ENCODE results near the gene CEP295NL.
"Not testable (repeated sequence)": the region's sequence is repeated elsewhere in the genome, so short reads cannot be mapped to it uniquely, and the experiment has no call there.

CEP295NL gene

GRCh38 chr17:78885956-78886355, 17.0 kb downstream of the CEP295NL start:
- no peak for DNase-seq

GRCh38 chr17:78884876-78885667, 17.9 kb downstream of the CEP295NL start:
- DNase-seq: no peak

GRCh38 chr17:78884148-78884825, 18.7 kb downstream of the CEP295NL start:
- no peak for DNase-seq

- DNase-seq: no peak
Observed at GRCh38 chr17:78883533-78884131, 19.4 kb downstream of the CEP295NL start.

GRCh38 chr17:78883089-78883532, 19.9 kb downstream of the CEP295NL start:
- no peak for DNase-seq

- no peak for DNase-seq
Observed at GRCh38 chr17:78882540-78883088, 20.4 kb downstream of the CEP295NL start.

- DNase-seq: peak; percentile 22
Observed at GRCh38 chr17:78879635-78880186, 23.3 kb downstream of the CEP295NL start.

GRCh38 chr17:78878871-78879527, 24.0 kb downstream of the CEP295NL start:
- no peak for DNase-seq

- no peak for DNase-seq
Observed at GRCh38 chr17:78878261-78878660, 24.7 kb downstream of the CEP295NL start.

GRCh38 chr17:78876954-78877517, 26.0 kb downstream of the CEP295NL start:
- DNase-seq: not testable (repeated sequence)

- DNase-seq: no peak
Observed at GRCh38 chr17:78876094-78876597, 26.9 kb downstream of the CEP295NL start.

- DNase-seq: no peak
Observed at GRCh38 chr17:78875363-78876093, 27.5 kb downstream of the CEP295NL start.

- DNase-seq: no peak
Observed at GRCh38 chr17:78873519-78874340, 29.3 kb downstream of the CEP295NL start.

GRCh38 chr17:78872486-78872885, 30.5 kb downstream of the CEP295NL start:
- no peak for DNase-seq

GRCh38 chr17:78870621-78871020, 32.4 kb downstream of the CEP295NL start:
- DNase-seq: no peak

GRCh38 chr17:78868391-78868790, 34.6 kb downstream of the CEP295NL start:
- no peak for DNase-seq

- DNase-seq: not testable (repeated sequence)
Observed at GRCh38 chr17:78867046-78867445, 36.0 kb downstream of the CEP295NL start.

- DNase-seq: peak; percentile 55
Observed at GRCh38 chr17:78865682-78866390, 37.2 kb downstream of the CEP295NL start.

- DNase-seq: no peak
Observed at GRCh38 chr17:78864117-78864516, 38.9 kb downstream of the CEP295NL start.
